GOT3 (cell line): ENCODE data around the gene PLIN3.
A peak's percentile ranks its signal among the peaks of the same experiment; 100 is the strongest.
"Not testable (repeated sequence)": the region's sequence is repeated elsewhere in the genome, so short reads cannot be mapped to it uniquely, and the experiment has no call there.

ENCODE experiments used
- DNase-seq: peaks from one replicate; lab custom pipeline; 2025; ENCODE audit warnings: mixed read lengths; lab: John Stamatoyannopoulos, UW

PLIN3 gene

DNA sequence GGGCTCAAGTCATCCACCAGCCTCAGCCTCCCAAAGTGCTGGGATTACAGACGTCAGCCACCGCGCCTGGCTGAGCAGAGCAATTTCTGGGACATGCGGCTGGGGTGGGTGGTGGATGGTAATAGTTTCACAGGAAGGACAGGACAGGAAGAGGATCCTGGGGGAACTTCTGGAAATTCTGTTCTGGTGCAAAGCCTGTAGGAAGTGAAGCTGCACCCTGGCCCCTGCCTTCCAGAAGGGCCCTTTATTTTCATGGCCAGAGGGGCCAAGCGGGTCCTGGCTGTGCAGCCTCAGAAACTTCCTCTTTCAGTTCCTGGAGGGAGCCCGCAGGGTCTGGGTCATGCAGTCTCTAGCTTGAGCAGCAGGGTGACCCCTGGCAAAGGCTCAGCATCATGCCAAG is 60.3 kb downstream of the PLIN3 start:
- DNase-seq: no peak

DNA sequence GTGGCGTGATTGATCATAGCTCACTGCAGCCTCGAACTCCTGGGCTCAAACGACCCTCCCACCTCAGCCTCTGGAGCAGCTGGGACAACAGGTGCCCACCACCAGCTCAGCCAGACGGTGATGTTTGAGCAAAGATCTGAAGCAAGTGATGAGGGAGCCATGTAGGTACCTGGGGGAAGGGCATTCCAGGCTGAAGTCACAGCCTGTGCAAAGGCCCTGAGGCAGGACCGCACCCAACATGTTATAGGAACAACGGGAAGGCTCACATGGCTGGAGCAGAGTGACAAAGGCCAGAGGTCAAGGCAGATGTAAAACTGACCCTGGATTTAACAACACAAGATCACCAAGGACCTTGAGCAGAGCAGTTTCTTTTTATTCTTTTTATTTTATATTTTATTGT is 61.1 kb downstream of the PLIN3 start:
- DNase-seq: no peak

- DNase-seq: not testable (repeated sequence)
Observed at GRCh38 chr19:4805140-4805539, 62.3 kb downstream of the PLIN3 start.

DNA sequence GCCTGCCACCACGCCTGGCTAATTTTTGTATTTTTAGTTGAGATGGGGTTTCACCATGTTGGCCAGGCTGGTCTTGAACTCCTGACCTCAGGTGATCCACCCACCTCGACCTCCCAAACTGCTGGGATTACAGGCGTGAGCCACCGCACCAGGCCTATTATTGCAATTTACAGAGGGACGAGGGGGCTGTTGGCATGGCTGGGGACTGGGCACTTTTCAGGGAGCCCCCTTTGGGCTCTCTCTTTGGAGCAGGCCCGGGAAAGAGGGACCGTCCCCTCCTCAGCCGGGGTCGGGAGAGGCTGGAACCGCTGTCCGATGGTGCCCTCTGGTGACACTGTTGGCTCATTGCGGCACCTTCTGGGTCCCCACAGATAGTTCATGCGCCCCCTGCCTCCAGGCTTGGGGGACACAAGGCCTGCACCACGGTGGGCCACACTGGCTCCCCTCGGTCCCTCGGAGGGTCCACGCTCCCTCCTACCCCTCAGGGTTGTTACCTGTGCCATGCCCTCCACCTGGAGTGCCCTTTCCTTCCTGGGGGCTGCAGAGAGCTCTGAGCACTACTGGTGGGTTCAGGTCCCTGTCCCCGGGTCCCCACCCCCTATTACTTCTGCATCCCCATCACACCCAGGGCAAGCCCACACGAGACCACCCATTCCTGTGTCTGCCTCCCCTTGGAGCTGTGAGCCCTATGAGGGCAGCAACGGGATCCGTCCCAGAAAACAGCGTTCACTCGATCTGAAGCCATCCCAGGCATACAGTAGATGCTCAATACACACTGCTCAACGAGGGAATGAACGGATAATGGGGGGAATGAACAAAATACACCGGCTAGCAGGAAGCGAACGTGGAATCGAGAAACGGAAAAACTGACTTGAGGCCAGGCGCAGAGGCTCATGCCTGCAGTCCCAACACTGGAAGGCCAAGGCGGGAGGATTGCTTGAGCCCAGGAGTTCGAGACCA is 63.5 kb downstream of the PLIN3 start:
- no peak for DNase-seq

DNA sequence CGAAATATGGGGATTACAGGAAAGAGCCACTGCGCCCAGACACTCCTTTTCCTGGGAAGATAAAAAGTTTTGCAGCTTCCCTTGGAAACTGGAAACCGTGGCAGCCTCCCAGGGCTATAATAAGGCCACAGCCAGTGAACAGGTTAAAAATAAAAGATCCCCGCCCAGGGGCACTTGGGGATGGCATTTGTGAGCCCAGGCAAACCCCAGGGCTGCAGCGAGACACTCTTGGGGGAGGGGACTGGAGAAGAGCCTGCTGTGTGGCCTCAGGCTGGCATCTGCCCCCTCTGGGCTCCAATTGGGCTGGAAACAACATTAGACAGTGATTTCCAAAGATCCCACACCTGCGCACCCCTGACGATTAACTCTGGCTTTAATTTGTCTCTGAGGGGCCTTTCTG is 64.8 kb downstream of the PLIN3 start:
- DNase-seq: no peak

- no peak for DNase-seq
Observed at GRCh38 chr19:4801085-4801619, 66.3 kb downstream of the PLIN3 start.

DNA sequence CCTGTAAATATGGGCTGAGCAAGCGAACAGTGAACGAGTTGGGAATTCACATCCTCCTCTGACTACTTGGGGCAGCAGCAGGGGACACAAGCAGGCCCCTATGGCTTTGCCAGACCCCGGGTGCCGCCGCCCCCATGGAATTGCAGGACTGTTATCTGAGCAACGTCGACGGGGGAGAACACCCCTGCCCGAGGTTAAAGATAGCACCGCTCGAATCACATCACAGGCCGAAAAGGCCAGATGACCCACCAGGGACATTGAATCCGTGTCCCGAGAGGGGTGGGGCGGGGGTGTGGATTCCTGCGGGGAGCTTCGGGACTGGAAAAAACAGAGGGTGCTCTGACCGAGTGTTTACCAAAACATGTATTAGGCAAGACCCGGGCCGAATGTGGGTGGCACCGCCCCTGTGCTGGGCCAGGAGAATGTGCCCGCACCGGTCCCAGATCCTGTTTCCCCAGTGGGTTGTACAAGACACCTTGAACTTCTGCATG is 66.8 kb downstream of the PLIN3 start:
- no peak for DNase-seq

DNA sequence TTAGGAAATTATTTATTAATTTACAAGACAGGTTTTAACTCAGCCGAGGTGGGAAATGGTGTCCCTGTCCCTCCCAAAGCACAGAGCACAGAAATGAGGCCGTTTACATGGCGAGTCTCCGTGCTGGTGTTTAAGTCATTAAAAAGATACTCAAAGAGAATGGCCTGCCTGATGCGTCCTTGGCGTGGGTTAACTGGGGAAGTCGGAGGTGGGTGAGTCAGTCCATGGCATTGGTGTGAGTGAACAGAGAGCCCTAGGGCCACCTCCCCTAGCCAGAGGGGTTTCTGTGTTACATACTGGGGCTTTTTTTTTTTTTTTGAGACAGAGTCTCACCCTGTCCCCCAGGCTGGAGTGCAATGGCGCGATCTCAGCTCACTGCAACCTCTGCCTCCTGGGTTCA is 72.1 kb downstream of the PLIN3 start:
- no peak for DNase-seq

DNA sequence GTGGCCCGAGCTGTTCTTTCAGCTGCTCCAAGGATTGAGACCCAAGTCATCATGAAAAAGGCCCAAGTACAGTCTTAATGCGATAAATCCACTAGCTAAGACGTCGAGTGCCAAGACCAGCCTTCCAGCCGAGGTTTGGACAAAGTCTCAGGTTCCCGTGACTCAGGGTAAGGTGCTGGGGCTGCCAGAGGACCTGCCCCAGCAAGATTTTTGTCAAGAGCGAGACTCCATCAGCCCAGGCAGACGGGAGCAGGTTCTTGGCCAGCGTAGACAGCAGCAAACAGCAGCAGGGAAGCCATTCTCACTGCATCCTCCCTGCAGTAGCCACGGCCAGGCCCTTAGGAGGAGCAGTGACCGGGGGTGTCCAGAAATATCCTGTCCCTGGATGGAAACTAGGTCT is 72.5 kb downstream of the PLIN3 start:
- no peak for DNase-seq

DNA sequence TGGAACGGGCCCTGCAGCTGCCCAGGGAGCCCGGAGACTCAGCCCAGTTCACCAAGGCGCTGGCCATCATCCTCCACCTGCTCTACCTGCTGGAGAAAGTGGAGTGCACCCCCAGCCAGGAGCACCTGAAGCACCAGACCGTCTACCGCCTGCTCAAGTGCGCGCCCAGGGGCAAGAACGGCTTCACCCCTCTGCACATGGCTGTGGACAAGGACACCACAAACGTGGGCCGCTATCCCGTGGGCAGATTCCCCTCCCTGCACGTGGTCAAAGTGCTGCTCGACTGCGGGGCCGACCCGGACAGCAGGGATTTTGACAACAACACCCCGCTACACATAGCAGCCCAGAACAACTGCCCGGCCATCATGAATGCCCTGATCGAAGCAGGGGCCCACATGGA is 74.2 kb downstream of the PLIN3 start:
- DNase-seq: not testable (repeated sequence)

DNA sequence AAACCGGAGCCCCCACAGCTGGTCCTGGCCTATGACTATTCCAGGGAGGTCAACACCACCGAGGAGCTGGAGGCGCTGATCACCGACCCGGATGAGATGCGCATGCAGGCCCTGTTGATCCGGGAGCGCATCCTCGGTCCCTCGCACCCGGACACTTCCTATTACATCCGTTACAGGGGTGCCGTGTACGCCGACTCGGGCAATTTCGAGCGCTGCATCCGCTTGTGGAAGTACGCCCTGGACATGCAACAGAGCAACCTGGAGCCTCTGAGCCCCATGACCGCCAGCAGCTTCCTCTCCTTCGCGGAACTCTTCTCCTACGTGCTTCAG is 74.6 kb downstream of the PLIN3 start:
- not testable (repeated sequence) for DNase-seq

DNA sequence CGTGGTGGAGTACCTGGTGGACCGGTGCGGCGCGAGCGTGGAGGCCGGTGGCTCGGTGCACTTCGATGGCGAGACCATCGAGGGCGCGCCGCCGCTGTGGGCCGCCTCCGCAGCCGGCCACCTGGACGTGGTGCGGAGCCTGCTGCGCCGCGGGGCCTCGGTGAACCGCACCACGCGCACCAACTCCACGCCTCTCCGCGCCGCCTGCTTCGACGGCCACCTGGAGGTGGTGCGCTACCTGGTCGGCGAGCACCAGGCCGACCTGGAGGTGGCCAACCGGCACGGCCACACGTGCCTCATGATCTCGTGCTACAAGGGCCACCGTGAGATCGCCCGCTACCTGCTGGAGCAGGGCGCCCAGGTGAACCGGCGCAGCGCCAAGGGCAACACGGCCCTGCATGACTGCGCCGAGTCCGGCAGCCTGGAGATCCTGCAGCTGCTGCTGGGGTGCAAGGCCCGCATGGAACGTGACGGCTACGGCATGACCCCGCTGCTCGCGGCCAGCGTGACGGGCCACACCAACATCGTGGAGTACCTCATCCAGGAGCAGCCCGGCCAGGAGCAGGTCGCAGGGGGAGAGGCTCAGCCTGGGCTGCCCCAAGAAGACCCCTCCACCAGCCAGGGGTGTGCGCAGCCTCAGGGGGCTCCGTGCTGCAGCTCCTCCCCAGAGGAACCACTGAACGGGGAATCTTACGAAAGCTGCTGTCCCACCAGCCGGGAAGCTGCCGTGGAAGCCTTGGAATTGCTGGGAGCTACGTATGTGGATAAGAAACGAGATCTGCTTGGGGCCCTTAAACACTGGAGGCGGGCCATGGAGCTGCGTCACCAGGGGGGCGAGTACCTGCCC is 75.2 kb downstream of the PLIN3 start:
- not testable (repeated sequence) for DNase-seq

- DNase-seq: peak; percentile 96
Observed at GRCh38 chr19:4791183-4792018, 76.1 kb downstream of the PLIN3 start, which contains the start of gene FEM1A. FEM1A (plus strand) TSS chr19:4791734; CDS start chr19:4791855, 121 bp downstream.
